Measurements from ENCODE around the gene PPM1G.
A peak's percentile ranks its signal among the peaks of the same experiment; 100 is the strongest.

The PPM1G gene

GRCh38 chr2:27408601-27409320 is 630 bp downstream of the PPM1G start:
- DNase-seq = peak; percentile 54

DNA sequence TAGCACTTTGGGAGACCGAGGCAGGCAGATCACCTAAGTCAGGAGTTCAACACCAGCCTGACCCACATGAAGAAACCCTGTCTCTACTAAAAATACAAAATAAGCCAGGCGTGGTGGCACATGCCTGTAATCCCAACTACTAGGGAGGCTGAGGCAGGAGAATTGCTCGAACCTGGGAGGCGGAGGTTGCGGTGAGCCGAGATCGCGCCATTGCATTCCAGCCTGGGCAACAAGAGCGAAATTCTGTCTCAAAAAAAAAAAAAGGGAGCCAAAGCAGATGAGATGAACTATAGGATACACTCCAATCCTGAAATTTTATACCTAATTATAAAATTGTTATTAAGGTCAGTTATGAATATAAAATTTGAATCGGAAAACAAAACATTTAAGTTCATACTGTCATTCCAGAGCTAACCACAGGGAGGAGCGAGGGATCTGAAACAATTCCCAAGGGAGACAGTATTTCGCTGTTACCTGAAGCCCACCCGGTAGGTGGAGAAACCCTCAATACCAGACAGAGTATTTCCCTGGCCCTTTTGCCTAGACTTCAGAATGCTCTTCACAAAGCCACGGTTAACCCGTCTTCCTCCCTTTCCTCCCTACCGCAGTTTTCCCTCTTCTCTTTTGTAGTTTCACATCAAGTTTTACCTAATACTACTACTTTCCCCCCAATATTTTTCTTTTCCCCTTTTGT is 1.4 kb downstream of the PPM1G start:
- DNase-seq = peak; percentile 73

DNA sequence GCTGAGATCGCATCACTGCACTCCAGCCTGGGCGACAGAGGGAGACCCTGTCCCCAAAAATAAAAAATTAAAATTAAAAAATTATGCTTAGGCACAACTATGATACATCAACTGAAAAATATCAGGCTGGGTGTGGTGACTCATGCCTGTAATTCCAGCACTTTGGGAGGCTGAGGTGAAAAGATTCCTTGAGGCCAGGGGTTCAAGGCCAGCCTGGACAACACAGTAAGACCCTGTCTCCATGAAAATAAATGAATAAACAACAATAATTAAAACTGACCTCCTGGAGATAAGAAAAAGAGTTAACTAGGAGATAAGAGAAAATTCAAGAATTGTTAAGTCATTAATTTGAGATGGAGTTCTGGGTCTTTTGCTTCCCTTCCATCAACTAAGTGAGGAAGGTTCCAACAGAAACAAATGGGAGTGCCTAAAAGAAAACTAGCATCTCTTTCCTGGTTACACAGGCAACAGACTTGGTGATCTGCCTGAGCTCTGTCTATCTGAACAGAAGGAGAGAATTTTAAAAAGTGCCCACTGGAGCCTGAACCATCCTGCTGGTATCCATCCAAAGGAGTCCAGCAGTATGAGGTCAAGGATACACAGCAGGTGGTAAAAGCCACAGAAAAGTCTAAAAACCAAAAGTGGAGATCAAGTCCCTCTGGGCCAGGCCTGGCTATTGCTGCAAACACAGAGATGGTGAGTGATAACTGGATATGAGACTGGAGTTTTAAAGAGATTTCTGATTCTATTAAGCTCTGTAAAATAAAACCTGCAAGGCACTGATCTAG is 8.8 kb downstream of the PPM1G start:
- no peak for DNase-seq

DNA sequence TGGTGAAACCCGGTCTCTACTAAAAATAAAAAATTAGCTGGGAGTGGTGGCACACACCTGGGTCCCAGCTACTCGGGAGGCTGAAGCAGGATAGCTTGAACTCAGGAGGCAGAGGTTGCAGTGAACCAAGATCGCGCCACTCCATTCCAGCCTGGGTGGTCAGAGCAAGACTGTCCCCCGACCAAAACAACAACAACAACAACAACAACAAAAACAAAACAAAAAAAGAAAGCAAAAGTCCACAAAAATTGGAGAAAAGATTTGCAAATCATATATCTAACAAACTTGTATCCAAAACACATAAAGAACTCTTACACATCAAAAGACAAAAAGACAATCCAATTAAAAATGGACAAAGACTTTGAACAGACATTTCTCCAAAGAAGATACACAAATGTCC is 10.4 kb downstream of the PPM1G start:
- no peak for DNase-seq

- no peak for DNase-seq
These were observed 16.2 kb downstream of the PPM1G start for GRCh38 chr2:27393225-27393624.

DNA sequence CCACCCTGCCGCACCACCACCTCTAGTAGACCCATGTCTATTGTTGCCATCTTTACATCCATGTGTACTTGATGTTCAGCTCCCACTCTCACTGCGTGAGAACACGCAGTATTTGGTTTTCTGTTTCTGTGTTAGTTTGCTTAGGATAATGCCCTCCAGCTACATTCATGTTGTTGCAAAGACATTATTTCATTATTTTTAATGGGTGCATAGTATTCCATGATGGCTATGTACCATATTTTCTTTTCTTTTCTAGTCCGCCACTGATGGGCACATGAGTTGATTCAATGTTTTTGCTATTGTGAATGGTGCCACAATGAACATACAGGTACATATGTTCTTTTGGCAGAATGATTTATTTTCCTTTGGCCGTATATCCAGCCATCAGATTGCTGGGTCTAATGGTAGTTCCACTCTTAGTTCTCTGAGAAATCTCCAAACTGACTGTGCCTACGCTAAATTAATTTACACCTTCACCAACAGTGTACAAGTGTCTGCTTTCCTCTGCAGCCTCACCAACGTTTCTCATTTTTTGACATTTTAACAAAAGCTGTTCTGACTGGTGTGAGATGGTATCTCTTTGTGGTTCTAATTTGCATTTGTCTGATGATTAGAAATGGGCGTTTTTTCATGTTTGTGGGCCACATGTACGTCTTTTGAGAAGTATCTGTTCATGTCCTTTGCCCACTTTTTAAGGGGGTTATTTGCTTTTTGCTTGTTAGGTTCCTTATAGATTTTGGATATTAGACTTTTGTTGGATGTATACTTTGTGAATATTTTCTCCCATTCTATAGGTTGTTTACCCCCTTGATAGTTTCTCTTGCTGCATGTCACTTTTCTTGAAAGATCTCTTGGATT is 18.3 kb downstream of the PPM1G start:
- DNase-seq = no peak

DNA sequence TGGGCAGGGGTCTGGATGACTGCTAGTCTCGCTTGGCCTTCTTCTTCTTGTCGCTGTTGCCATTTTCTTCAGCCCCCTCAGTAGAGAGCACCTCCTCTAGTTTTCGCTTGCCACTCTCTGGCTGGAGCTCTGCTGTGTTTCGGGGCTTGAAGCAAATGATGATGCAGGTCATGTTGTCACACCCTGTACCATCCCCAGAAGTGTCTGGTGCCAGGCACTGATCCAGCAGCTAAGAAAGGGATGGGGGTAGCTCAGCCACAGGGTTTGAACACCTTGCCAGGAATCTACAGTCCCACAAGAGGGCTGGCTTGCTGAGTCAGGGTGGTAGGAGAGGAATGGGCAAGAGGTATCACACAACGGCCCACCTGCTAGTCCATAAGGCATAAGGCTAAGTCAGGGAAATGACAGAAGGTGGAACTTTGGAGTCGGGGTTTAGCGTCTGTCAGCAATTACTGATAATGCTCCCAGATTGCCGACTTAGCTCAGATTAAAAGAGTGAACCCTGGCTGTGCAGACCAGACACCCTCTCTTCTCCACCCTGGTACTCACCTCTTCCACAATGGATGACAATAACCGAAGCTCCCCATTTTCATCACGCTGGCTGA is 27.7 kb downstream of the PPM1G start:
- DNase-seq = no peak

GRCh38 chr2:27380626-27381545 is 28.5 kb downstream of the PPM1G start, which contains the start of gene ZNF513:
Gene ZNF513 (minus strand): TSS chr2:27380734. CDS start chr2:27380526, 208 bp downstream.
- peak; percentile 94 for DNase-seq

DNA sequence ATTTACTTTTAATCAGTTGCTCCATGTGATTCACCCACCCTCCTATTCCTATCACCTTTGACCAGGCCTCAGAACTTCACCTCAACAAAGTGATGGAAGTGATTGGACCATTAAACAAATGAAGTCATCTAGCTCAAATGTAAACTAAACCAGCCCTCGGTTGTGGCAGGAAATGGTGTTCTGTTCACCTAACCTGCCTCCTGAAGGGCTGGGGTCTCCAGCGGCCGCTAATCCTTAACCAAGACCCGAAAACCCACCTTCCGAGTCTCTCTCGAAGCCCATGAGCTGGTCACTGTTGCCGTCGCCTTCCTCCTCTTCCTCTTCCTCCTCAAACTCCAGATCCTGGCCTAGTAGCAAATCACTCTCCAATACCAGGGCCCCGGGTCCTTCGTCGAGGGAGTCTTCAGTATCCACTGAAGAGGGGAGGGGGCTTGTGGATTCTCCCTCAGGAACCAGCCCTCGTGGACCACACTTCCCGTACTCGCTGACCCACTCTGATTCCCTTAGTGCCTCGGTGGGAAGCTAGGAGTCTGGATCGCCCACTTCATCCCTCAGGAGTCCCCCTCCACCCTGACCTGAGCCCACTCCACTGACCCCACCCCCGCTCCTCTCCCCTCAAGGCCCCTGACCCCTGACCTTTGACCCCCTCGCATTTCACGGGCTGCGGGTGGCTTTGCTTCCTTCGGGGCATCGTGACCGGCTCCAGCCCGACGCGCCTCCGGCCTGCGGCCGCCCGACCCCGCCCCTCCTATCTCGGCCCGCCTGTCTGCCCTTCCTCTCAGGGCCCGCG is 29.4 kb downstream of the PPM1G start:
- DNase-seq = peak; percentile 65

- no peak for DNase-seq
These were observed 30.0 kb downstream of the PPM1G start for GRCh38 chr2:27379383-27379835.

- DNase-seq = no peak
These were observed 30.5 kb downstream of the PPM1G start for GRCh38 chr2:27378809-27379290.

GRCh38 chr2:27378096-27378808 is 31.1 kb downstream of the PPM1G start:
- peak; percentile 3 for DNase-seq

- DNase-seq = no peak
These were observed 31.7 kb downstream of the PPM1G start for GRCh38 chr2:27377618-27378095.

DNA sequence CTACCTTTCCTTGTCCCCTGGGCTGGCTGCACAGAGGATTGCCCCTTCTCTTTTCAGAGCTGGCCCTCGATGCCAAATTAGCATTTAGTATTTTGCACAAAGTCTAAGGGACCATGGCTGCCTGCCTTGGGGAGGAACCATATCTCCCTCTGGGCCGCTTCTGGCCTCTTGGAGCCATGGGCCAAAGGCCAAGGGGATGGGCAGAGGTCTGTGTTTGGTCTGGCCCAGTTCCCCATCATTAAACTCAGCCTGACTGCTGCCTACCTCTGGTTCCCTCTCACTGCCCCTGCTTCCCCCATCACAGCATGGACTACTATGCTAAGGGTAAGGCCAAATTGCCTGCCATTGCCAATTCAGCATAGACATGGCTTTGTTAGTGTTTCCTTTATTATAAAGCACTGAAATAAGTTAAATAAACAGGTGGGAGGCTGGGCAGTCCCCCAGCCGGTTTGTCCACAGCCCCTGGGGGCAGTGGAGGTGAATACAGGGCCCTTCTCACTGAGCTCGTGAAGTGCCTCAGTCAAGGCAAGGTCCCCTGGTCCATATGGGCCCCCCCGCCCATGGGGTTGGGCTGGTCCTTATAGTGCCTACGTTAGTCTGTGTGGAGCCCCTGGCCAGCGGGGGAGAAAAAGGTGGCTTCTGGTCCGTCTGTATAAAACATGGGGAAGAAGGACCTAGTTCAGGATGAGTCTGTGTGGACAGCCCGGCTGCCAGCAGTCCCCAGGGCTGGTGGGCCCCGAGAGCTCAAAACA is 32.3 kb downstream of the PPM1G start:
- DNase-seq = no peak

GRCh38 chr2:27376151-27376865 is 33.1 kb downstream of the PPM1G start:
- no peak for DNase-seq

- DNase-seq = no peak
These were observed 33.8 kb downstream of the PPM1G start for GRCh38 chr2:27375513-27376099.

GRCh38 chr2:27373567-27373966 is 35.8 kb downstream of the PPM1G start:
- no peak for DNase-seq

All from NCI-H69 (cell line).